ENCODE measurements around the gene SEPTIN10.
"Not testable (repeated sequence)": the region's sequence is repeated elsewhere in the genome, so short reads cannot be mapped to it uniquely, and the experiment has no call there.

Gene SEPTIN10

DNA sequence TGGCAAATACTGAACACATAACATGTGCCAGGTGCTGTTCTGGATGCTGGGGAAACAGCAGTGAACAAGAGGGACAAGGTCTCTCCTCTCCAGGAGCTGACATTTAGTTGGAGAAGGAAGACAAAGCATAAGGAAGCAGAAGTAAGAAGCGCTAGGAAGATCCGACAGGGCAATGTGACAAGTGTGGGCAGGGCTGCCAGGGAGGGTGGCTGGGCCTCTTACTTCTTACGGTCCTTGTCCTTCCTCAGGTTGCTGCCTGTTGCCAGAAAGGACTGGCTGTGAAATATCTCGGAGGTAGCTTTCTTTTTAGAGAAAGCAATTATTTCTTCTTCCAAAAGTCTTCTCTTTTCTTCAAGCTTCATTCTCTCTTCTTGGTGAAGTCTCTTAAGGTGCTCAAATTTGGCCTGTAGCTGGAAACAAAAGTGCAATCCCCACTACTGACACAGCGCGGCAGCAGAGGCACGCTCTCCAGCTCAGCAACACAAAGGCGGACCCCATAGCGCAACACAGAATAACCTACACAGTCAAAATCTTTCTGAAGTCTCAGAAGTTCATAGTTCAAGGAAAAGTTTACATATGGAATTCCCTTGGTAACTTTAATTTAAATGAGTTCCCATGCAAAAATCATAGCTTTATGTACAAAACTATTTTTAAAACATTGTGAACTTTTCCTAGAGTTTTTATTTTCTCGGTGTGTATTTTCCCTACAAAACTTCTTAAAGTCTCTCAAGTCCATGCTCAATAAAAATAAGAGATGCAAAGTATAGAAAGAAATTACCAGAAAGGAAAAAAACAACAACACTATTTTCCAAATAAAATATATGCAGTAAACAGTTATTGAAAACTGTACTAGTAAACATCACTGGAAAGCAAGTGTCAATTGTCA, 67.7 kb downstream of the SEPTIN10 start:
- TF ChIP-seq, protein P1, sequence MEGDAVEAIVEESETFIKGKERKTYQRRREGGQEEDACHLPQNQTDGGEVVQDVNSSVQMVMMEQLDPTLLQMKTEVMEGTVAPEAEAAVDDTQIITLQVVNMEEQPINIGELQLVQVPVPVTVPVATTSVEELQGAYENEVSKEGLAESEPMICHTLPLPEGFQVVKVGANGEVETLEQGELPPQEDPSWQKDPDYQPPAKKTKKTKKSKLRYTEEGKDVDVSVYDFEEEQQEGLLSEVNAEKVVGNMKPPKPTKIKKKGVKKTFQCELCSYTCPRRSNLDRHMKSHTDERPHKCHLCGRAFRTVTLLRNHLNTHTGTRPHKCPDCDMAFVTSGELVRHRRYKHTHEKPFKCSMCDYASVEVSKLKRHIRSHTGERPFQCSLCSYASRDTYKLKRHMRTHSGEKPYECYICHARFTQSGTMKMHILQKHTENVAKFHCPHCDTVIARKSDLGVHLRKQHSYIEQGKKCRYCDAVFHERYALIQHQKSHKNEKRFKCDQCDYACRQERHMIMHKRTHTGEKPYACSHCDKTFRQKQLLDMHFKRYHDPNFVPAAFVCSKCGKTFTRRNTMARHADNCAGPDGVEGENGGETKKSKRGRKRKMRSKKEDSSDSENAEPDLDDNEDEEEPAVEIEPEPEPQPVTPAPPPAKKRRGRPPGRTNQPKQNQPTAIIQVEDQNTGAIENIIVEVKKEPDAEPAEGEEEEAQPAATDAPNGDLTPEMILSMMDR (IDR thresholded peaks at IDR 0.05), result peak; percentile 76
- Histone ChIP-seq H3K27ac (no peak overlapping the region), H3K4me3 (no peak overlapping the region)
- DNase-seq (ENCODE audit: low spot score), result no peak

DNA sequence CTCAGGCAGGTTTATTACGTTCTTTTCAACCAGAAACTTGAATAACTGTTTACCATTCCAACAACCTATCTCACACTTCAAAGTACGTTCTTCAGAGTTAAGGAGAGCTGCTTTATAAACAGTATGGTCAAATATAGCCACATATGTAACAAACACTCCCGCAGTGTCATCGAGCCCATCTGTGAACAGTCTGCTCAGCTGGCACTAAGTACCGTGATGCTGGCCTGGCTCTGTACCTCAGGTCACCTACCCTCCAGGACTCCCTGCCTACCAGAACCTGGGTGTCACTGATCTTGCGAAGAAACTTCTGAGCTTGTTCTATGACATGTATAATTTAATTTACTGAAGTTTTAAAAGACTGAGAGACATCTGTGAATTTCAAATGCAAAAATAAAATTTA, 71.4 kb downstream of the SEPTIN10 start:
- no peak overlapping the region for H3K27ac ChIP-seq
- H3K4me3 ChIP-seq, result no peak overlapping the region
- no peak for DNase-seq (ENCODE audit: low spot score)
- TF ChIP-seq, protein P1 (IDR thresholded peaks at IDR 0.05), result no peak

DNA sequence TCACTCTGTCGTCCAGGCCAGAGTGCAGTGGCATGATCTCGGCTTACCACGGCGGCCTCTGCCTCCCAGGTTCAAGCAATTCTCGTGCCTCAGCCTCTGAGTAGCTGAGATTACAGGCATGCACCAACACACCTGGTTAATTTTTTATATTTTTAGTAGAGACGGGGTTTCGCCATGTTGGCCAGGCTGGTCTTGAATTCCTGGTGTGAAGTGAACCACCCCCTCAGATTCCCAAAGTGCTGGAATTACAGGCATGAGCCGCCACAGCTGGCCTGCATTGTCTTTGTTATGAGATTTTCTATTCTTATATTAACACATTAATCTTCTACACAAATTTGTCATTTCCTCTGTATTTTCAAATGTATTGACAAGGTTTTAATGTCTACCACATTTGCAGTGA, 75.2 kb downstream of the SEPTIN10 start:
- DNase-seq (ENCODE audit: low spot score), result peak; percentile 49
- Histone ChIP-seq H3K27ac (no peak overlapping the region), H3K4me3 (no peak overlapping the region)
- TF ChIP-seq, protein P1 (IDR thresholded peaks at IDR 0.05), result no peak

DNA sequence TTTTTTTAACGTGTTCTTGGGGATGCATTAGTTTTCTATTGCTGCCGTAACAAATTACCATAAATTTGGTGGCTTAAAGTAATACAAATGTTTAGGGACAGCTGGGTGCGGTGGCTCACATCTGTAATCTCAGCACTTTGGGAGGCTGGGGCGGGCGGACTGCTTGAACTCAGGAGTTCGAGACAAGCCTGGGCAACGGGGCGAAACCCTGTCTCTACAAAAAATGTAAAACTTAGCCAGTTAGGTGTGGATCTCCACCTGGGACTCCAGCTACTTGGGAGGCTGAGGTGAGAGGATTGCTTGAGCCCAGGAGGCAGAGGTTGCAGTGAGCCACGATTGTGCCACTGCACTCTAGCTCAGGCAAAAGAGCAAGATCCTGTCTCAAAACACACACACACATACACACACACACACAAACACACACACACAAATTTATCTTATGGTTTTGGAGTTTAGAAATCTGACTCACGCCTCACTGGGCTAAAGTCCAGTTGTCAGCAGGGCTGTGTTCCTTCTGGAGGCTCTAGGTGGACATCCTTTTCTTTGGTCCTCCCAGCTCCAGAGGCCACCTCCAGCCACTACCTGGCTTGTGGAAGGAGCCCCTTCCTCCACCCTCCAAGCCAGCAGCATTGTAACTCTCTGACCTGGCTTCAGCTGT, 76.1 kb downstream of the SEPTIN10 start:
- DNase-seq (ENCODE audit: low spot score), result peak; percentile 49
- TF ChIP-seq, protein P1 (IDR thresholded peaks at IDR 0.05), result no peak
- Histone ChIP-seq H3K27ac (no peak overlapping the region), H3K4me3 (no peak overlapping the region)

DNA sequence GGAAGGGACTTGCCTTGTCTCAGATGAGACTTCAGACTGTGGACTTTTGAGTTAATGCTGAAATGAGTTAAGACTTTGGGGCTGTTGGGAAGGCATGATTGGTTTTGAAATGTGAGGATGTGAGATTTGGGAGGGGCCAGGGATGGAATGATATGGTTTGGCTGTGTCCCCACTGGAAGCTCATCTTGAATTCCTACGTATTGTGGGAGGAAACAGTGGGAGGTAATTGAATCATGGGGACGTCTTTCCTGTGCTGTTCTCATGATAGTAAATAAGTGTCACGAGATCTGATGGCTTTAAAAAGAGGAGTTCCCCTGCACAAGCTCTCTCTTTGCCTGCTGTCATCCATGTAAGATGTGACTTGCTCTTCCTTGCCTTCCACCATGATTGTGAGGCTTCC, 77.2 kb downstream of the SEPTIN10 start:
- DNase-seq (ENCODE audit: low spot score); H3K4me3 ChIP-seq; H3K27ac ChIP-seq: not testable (repeated sequence)

DNA sequence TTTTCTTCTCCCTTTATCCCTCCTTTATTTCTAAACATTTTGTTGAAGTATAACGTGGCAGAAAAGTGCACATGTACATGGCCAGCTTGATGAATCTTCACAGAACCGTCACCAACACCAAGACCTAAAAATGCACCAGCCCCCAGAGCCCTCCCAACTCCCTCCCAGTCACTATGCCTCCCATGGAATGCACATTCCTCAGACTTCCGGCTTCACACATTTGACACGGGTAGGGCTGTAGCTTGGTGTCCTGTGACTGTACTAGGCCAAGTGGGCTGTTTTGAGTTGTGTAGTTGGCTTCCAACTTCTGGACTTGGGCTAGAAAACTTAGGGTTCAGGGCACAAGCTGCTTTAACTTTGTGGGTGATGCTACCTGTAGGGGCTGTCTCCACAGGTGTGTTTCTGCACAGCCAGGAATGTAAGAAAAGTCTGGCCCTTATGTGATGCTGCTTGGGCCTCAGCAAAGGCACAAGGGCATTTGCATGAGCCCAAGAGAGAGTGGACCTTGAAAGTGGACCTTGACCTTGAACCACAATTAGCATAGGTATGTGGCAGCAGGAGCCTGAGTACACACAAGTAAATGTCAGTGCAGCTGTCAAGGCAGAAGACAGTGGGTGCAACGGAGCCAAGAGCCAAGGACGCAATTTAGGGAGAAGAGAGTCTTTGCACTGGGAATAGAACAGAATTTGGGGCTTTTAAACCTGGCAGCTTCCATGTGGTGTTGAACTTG, 78.4 kb downstream of the SEPTIN10 start:
- peak; percentile 29 for DNase-seq (ENCODE audit: low spot score)
- Histone ChIP-seq H3K27ac (no peak overlapping the region), H3K4me3 (no peak overlapping the region)
- TF ChIP-seq, protein P1 (IDR thresholded peaks at IDR 0.05), result no peak

DNA sequence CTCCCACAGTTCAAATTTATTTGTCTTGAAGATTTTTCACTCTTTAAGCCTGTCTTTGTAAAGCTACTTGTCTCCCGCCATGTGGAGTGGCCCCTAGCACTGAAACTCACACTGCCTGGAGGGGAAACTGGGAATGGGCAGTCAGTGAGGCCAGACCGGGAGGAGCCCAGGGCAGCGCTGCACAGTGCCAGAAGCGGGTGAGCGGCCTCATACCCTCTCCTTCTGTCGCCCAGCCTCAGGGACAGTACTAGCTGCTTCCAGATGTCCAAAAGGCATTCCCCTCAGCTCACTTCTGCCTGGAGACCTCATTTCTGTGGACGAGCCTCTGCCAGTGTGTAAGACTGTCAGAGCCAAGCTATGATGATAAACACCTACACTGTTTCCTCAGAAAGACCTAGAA, 79.9 kb downstream of the SEPTIN10 start:
- Histone ChIP-seq H3K4me3 (no peak overlapping the region), H3K27ac (no peak overlapping the region)
- peak; percentile 31 for DNase-seq (ENCODE audit: low spot score)
- TF ChIP-seq, protein P1 (IDR thresholded peaks at IDR 0.05), result no peak
